Kasumi-1 (cell line): Measurements from ENCODE around the gene MBNL2.

Experiments
- DNase-seq, 2 experiments: peaks; one replicate each; lab custom pipeline; 2025; lab: John Stamatoyannopoulos, UW

MBNL2 gene

DNA sequence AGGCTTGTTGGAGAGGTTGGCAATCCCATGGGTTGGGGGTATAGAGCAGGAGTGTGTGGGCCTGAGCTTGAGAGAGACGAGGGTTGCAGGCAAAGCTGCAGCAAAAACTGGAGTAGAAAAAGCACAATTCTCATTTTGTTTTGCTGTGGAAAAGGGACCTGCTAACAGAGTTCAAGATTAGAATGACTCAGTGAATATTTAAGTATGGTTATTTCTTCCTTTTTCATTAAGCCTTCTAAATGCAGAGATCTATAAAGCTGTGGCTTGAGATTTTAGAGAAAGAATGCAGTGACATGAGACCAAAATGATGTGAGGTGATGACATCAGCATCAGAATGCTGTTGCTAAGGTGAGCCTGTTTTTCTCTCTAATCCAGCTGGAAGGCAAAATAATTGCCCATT lies 10.8 kb upstream of the MBNL2 start:
- DNase-seq, result no peak

DNA sequence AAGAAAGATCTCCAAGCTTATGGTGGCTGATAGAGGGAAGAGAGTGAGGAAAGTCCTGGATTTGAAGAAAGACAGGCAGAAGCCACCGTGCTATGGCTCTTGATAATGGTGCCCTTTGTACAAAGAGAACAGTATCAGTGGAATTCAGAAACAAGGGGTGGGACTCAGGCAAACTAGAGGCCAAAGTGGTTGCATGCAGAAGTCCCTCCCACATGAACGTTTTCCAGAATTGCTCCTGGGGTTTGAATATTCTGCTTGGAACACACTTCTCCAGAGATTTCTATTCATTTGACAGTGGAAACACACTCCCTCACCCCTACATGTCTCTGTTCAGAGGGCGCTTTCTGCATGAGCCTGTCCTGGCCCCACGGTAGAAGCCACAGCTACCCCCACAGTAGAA lies 10.1 kb upstream of the MBNL2 start:
- no peak for DNase-seq

DNA sequence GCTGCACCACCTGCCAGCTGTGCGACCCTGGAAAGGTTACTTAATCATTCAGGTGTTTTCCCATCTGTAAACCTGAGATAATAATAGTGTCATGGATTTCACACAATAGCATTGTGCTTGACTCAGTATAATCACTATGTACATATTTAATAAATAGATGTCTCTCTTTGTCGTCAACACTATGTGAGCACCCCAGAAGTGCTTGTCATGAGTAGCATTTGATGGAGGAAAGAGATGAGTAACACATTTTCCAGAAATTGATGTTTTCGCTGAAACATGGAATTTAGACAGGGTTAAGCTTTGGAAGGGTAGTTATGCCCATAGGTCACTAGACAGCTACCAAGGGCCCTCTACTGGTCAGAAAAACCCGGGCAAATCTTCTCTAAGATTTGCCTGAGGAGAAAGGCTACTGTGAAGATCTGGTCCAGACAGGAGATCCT lies 9.5 kb upstream of the MBNL2 start:
- peak; percentile 4 to 33 for DNase-seq

DNA sequence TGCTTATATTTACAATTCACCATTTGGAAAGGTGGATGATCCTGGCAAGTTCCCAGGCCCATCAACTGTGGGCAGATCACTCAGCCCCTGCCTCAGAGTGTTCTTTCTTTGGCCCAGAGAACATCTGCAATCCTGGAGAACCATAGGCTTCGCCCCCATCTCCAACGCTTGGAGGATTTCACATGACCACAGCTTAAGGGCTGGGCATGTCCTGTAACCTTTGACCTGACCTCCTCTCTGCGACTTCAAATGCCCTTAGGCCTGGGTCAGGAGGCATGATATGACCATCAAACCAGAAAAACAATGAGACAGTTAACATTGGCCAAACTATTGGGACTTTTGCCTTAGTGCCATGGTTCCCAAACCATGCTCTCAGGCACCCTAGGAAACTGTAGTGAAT lies 7.2 kb upstream of the MBNL2 start:
- no peak for DNase-seq

DNA sequence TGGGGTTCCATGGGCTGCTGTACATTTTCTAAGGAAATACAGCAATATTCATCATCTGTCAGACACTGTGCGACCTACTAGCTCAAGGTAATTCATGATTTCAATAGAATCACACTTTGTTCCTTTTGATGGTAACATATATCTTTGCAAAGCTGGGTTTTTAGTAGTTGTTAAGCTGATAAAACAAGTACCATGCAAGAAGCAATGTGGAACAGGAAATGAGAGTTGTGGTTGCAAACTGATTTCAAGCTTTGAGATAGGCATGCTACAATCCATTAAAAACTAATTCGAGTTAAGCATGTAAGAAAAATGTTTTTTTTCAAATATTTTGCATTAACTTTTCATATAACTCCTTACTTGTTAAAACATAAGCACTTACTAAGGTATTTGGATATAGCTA lies 6.8 kb upstream of the MBNL2 start:
- DNase-seq, result no peak

DNA sequence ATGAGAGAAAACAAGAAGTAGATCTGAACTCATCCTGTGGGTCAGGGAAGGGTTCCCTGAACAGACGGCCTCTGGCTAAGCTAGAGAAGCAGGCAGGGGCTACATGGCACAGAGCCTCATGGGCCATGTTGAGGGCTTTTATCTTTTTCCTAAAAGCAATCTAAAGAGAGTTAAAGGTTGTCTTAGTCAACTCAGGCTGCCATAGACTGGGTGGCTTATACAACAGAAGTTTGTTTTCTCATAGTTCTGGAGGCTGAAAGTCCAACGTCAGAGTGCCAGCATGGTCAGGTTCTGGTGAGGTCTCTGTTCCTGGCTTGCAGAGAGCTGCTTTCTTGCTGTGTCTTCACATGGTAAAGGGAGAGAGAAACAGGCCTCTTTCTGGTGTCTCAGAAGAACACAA lies 2.9 kb upstream of the MBNL2 start:
- no peak for DNase-seq

DNA sequence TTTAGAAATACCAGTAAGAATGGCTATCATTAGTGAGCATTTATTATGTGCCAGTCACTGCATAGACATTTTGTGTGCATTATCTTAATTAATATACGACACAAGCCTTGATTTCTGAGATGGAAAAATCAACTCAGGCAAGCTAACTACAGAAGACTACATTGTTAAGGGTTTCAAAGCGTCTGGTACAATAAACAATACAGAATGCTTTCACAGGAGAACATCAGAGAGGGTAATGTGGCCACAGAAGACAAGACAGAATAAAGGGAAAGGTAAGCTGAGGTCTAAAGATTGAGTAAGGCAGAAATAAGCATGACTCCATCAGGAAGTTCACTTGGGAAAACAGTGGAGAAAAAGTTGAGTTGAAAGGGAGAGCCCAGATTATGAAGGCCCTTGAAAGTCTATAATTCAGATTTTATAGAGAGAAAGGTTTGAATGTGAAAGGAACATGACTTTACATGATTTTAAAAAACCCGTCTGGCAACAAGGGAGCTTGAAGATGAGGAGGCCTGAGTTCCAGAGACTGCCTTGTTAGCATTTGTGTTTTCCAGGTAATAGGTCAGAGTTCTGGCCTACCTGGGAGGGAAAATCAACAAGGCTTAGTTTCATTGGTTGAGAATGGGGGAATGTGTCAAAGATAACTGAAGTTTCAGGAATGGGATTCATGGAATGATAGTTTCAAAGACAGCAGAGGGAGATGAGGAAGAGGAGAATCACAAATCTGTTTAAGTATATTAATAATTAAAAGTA lies 1.8 kb upstream of the MBNL2 start:
- no peak for DNase-seq

DNA sequence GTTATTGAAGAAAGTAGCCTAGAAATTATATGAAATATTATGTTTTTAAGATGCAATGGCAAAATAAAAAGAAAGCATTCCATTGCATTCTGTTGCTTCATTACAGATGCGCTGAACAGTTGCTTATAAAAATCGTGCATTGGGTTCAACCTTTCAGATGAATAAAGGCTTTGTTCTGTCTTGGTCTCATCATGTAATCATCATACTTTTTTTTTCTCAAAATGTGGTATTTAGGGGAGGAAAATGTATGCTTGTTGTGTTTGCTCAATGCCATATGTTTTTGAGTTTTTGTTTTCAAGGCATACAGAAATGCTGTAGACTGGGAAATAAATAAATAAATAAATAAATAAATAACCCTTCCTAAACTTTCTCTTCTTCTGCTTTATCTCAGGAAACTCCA lies 1.1 kb upstream of the MBNL2 start:
- no peak for DNase-seq

DNA sequence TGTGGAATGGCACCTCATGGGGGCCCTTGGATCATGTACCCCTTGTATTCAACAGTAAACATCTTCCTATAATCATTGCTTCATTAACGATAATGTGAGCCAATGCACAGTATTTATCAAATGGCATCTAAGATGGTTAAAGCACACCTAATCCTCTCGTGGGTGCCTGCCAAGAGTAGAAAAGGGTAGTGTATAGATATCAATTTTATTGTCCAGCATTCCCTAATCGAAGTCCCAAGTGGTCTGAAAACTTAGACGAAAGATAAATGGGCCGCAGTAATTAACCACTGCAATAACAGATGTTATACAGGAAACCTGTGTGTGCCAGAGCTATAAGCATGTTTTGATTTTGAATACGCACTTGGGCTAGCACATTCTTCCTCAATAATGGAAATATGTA lies 667 bp upstream of the MBNL2 start:
- DNase-seq, result no peak

DNA sequence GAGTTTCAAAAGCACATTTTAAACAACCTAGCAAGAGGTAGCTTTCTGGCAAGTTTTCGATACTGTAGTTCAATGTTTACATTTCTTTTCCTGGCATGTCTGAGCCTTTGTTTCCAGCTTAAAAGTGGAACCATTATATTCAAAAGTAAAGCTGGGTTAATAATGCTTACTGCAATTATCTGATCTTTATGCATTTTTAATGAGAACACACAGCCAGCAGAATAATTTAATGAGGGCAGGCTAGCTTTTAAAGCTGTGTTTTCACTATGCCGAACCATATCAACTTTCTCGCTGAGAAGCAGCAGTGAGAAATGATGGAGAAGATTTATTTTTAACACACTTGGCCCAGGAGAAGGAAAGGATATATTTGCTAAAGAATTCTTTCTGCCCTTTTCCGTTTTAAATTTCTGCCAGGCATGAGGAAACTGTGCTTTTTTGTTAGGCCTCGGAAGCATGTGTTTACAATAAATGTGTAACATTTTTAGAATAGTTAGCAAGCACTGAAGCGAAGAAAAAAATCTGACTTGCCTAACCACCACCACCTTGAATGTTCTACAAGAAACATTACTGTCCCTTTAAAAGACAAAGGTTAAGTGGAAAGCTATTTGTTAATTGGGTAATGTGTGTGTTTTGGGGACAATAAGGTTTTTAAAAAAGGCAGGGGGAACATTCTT lies 1.0 kb downstream of the MBNL2 start:
- DNase-seq, result peak in 1 of 2 experiments; percentile 16

DNA sequence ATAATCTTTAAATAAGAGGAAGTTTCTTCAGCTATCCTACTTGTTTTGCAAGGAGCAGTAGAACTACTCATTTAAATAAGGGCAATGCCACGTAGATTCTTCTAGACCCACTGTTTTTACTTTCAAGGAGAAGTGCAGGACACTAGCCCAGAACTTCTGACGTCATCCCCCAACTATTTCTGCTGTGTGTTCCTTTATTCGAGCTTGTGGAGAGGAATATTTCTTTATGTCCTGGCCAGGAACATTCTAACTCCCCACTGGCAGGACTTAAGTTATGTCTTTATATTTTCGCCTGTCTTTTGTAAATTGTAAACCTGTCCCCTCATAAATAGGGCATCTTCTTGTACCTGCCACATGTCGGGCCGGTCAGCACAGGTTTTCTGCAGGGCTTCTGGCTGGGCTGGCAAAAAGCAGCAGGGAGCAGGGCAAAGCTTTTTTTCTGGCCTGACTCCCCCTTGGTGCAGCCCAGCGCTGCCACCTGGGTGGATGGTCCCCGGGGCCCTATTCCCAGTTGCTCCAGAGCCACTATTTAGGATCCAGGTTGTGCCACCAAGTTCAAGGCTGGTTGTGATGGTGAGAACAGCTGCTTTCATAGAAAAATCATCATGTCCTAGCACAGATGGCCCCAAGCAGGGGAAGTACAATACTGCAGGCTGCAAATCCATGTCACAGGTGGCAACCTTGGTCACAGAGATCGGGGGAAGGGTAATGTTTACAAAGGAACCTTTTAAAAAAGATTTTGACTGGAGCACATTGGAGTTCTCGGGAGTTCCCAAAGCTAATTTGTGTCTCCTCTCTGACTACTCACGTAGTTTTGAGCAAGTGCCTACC lies 1.8 kb downstream of the MBNL2 start:
- DNase-seq, result peak; percentile 31 to 50

DNA sequence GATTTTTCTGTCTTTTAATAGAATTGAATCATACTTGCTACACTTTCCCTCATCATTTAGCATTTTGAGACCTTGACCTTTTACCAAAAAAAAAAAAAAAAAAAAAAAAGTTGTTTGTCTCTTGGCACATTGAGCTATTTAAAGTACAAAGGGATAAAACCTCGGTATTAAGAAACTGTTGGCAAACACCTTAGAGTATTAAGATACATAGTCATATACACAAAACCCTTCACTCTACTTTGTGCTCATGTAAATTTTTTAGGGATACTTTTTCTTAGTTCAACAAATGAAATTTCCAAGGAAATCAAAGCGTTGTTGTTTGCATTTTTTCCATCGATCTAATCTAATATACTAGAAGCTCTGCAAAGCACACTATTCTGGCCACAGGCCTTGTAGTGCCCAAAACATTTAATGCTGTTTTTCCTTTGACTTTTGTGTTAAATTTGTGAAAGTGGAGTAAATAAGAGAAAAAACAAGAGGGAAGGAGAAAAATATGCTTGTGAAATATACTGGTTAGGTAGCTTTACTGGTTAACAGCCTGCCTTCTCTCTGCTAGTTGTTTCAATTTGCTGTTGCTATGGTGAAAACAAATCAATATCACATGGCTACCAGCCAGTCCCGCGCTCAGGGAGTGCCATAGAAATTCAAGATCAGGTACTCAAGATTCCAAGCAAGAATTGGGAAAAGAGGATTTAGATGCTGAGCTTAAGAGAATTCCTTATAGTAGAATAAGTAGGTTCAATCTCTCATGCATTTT lies 2.6 kb downstream of the MBNL2 start:
- no peak for DNase-seq

DNA sequence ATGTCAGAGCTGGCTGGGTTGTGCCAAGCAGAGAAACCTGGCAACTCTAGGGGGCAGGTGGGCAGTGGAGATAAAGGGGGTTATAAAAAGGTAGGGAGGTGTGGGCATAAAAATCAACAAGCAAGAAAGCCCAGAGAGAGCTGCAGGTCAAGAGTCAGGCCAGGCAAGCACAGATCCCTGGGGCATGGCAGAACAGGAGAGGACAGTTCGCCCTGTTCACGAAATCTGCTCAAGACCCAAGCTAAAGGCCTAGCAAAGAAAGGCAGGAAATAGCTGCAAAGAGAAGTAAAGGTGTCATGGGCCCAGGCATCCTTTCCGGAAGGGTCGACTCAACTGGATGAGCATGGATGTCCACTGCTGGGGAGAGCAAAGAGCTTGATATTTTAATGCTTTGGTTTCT lies 3.4 kb downstream of the MBNL2 start:
- DNase-seq, result no peak

DNA sequence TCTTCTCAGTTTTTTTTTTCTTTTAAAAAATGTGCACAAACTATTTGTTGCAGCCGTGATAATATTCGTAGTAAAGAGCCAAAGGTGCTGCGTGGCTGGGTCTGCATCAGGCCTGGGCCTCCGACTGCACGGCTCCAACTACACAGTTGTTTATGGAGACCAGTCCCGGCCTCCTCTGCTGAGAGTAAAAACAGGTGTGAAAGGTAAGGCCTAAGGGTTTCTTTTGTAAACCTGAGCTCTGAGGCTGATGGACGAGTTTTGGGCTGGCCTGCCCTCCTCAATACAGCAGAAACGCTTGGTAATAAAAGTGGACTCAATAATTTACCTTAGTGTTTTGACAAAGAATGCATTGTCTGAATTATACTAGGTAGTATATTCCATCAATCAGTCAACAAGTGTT lies 3.9 kb downstream of the MBNL2 start:
- DNase-seq, result no peak

DNA sequence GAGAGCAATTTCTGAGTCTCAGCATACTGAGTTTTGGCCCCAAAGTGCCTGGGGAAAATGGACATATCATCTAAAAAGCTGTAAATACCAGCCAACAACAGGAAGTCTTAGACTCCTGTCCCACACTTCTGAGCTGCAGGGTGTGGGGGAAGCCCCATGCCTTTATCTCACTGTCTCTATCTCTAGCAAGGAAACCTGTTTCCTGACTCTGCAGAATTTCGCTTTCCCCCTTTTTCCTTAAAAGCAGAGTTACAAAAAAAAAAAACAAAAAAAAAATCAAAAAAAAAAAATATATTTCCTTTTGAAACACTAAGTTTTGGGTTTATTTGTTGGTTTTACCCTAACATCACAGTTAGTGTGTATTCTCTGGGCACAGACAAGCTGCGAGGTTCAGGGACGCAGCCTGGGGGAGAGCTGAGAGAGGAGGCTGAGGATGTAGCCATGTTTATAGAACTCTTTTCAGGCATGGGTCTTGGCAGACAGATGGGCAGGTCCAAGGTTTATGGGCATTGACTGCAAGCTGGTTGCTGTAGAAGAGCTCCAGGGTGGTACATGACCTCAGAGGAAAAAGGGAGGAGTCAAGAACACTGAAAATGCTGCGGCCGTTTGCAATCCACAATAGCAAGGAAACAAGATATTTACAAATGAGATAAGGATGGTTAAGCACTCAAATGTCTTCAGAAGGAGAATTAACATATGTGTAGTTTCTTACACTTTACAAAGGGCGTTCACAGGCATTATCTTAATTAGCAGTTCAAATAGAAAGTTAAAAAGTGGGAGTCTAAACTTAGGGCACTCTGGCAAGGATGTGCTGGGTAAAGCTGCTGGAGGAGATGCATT lies 4.9 kb downstream of the MBNL2 start:
- DNase-seq, result peak; percentile 37 to 44

DNA sequence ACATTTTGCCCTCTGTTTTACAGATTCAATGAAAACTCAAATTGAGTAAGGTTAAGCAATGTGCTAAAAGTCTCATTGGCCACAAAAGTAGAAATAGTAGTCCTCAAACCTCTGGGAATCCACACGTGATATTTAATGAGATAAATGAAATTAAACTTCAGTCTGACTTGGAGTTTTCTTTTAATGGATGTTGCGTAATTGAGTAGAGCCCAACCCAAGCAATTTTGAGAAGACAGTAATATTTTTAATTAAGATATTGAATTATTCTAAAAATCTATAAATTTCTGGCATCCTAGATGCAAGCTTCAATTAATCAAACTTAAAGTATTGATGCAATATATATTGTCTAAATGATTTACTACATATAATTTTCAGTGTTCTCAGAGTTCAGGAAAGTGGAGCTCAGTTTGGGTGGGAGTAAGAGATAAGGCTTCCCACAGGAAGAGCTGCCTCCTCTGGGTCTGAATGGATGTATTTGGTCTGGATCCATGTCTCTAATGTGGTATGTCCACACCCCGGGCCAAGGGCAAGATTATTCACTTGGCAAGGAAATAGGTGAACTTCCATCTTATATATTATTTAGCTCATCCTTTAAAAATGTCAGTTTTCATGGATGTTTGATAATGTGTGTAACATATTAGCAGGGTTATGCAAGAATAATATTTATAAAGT lies 6.9 kb downstream of the MBNL2 start:
- no peak for DNase-seq

DNA sequence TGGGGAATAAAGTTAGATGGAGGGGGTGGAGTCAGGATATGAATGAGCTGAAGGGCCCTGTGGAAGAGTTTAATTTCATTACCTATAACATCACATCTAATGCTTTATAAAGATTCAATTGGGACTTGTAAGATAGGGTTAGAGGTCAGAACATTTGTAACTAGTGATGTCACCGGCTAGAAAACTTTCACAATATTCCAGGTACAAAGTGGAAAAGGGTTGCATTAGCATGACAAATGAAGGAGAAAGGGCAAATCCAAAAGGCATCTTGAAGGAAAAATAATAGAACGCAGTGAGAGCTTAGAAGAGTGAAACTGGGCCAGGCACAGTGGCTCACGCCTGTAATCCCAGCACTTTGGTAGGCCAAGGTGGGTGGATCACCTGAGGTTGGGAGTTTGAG lies 7.6 kb downstream of the MBNL2 start:
- no peak for DNase-seq

DNA sequence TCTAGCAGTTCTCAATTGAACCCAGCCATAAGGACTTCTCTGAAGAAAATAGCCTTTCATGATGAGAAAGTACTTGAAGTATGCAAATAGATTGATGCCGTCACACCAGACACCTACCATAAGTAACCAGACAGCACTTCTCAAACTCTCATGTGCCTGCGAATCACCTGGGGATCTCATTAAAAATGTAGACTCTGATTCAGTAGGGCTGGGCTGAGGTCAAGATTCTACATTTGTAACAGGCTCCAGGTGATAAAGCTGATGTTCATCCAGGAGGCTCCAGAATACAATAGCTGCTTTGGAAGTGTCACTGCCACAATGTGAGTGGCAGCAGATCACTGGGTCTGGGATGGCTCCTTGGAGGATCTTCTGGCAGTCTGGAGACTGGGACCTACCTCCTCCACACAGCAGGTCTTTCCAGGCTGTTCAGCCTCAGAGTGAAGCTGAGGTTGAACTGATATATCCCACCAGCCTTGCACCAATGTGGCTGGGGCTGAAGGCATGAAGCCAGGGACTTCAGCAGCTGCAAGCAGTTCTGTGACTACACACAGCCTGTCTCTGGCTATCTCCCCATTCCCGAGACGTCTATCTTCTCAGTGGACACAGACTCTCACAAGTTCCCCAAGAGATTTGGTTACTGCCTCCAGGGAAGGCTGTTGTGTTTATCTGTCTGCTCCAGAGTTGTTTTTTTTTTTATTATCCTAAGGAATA lies 9.1 kb downstream of the MBNL2 start:
- DNase-seq, result no peak

DNA sequence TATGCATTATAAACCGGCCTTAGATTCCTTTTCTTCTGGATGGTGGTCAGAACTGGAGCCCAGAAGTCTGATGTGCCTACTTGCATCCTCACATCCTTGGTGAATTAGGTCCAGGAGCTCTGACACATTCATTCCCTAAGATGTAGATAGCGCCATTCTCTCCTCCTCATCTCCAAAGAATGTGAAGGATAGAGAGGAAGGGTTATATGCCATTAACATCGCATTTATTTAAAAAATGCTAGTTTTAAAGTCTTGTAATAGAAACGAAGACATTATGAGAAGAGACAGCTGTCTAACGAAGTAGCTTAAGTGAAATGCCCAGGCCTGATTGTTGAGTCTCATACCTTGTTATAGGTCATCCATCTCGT lies 9.7 kb downstream of the MBNL2 start:
- DNase-seq, result no peak

DNA sequence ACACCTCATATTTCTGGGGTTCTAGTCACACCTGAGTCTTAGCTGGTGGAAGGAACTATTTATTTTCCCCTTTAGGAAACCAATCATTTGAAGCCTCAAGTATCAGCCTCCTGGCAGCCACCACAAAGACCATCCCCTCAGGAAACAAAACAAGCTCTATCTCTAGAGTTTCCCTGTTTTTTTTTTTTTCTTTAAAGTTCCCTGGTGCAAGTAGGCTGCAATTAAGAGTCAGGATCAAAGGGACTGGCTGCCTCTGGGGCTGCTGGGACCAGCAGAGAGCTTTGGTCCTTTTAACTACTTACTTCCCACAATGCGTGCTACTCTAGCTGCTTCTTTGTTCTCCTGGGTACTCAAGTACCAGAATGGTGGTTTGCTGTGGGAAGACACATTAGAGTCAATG lies 11.4 kb downstream of the MBNL2 start:
- DNase-seq, result no peak
